ENCODE results near the gene SPN.

GRCh38 chr16:29645694-29646187 lies 17.3 kb upstream of the SPN start:
- TF ChIP-seq POLR2AphosphoS5 (IDR thresholded peaks at IDR 0.05; ENCODE audit: low read depth, low read length) (0 out of 2 replicates have a peak, but pooled peaks have one; percentile 27), POLR2A (IDR thresholded peaks at IDR 0.05; ENCODE audit: low read depth, low read length) (peak; percentile 48; the same call in 1 of the 2 replicates), TAF1 (IDR thresholded peaks at IDR 0.05; ENCODE audit: borderline replicate concordance, low read depth, low read length) (no peak)

All from GM12892 (cell line).